K562 (cell line): Measurements from ENCODE around the gene GAD1. TPM values are rescaled to one million over a fixed set of nuclear protein-coding genes. Genes with fewer than 3 reads are reported as not detected.

ENCODE experiments used
- ATAC-seq: fragments of 200-7000 bp; cut with Tn5 transposase; 3 replicates; pipeline ENCODE4 v1.9.1; 2020; ENCODE audit warnings: moderate library complexity
- BruUV-seq: library from RNA; stranded (reverse); fragments of 400-500 nt; replicated peaks from 2 replicates; lab custom pipeline; 2021; lab: Mats Ljungman, UMichigan
- CTCF ChIA-PET: fragments of 300-600 bp; formaldehyde crosslinking; extraction: SDS; loops from one replicate; lab custom pipeline; 2021; ENCODE audit warnings: low intra/inter-chr PET ratio; lab: Yijun Ruan, JAX
- POLR2A ChIA-PET: fragments of 300-600, 350-650 bp; sonication (Branson Sonifier 250); formaldehyde crosslinking; extraction: SDS; loops from one replicate; lab custom pipeline; 2021; ENCODE audit warnings: antibody characterized with exemption, inconsistent platforms; lab: Yijun Ruan, JAX
- DNase-seq, 4 experiments: peaks; one replicate each; pipeline versions ENCODE4 v3.0.0 to v3.0.0-alpha.2; 2011 to 2018; ENCODE audit warnings: low spot score in 3 of 4, mixed read lengths in 3 of 4; ENCODE audit errors: extremely low read depth in 1 of 4
- FAIRE-seq: peaks from 2 replicates; lab custom pipeline; 2011; peaks lifted over from hg19 to GRCh38; lab: Jason Lieb, UNC
- H2AFZ ChIP-seq: 2 replicates; pipeline ENCODE4 v1.6.0; 2011; ENCODE audit warnings: low read depth, low read length, control low read depth, inconsistent platforms
- H3K27ac ChIP-seq: fragments of 200-600 bp; 3 replicates; pipeline ENCODE4 v1.8.0; 2011; ENCODE audit warnings: low read depth, mild to moderate bottlenecking, control low read depth, inconsistent platforms, low read length, moderate library complexity, mixed read lengths; ENCODE audit errors: extremely low read depth
- H3K27me3 ChIP-seq, 2 experiments: fragments of 300-600 bp in 1 of 2; 2 replicates in 1 of 2; 3 replicates in 1 of 2; pipeline versions ENCODE4 v1.6.0 to v1.8.0; 2011; ENCODE audit warnings: inconsistent platforms in 2 of 2, low read length in 2 of 2, mild to moderate bottlenecking in 1 of 2, mixed read lengths in 1 of 2, moderate library complexity in 1 of 2; ENCODE audit not compliant: control insufficient read depth in 2 of 2, insufficient read depth in 2 of 2
- H3K36me3 ChIP-seq: fragments of 300-600 bp; 3 replicates; pipeline ENCODE4 v1.8.0; 2011; ENCODE audit warnings: mild to moderate bottlenecking, low read length, inconsistent platforms; ENCODE audit not compliant: control insufficient read depth, insufficient read depth
- H3K4me1 ChIP-seq, 2 experiments: fragments of 200-600 bp in 1 of 2; replicated peaks in 1 of 2; 2 replicates in 1 of 2; 3 replicates in 1 of 2; pipeline versions ENCODE4 v1.5.1 to v1.8.0; 2011; ENCODE audit warnings: inconsistent platforms in 2 of 2, low read length in 2 of 2, mild to moderate bottlenecking in 1 of 2, mixed read lengths in 1 of 2, moderate library complexity in 1 of 2; ENCODE audit not compliant: control insufficient read depth in 2 of 2, insufficient read depth in 2 of 2
- H3K4me2 ChIP-seq: 2 replicates; pipeline ENCODE4 v1.6.1; 2011; ENCODE audit warnings: low read length, control low read depth, inconsistent platforms, mixed read lengths; ENCODE audit not compliant: insufficient read depth
- H3K4me3 ChIP-seq: fragments of 200-600 bp; sonication (generic), shearing (Covaris generic); 2 replicates; pipeline ENCODE4 v1.5.1; 2016; ENCODE audit warnings: control low read depth, inconsistent platforms
- H3K79me2 ChIP-seq: fragments of 200-600 bp; 3 replicates; pipeline ENCODE4 v1.8.0; 2011; ENCODE audit warnings: low read length, inconsistent platforms; ENCODE audit not compliant: control insufficient read depth, insufficient read depth
- H3K9ac ChIP-seq, 2 experiments: 2 replicates each; pipeline versions ENCODE4 v1.6.0 to v1.6.1; 2011; ENCODE audit warnings: low read depth in 2 of 2, low read length in 2 of 2, control low read depth in 1 of 2, inconsistent platforms in 1 of 2, mild to moderate bottlenecking in 1 of 2, mixed read lengths in 1 of 2; ENCODE audit not compliant: insufficient read depth in 1 of 2
- H3K9me1 ChIP-seq: one replicate; pipeline ENCODE4 v1.6.0; 2011; ENCODE audit warnings: inconsistent platforms, mild to moderate bottlenecking, low read length, moderate library complexity; ENCODE audit not compliant: control insufficient read depth, insufficient read depth
- H3K9me3 ChIP-seq: replicated peaks from 2 replicates; pipeline ENCODE4 v1.5.1; 2011; ENCODE audit warnings: low read depth, low read length, inconsistent platforms; ENCODE audit not compliant: control insufficient read depth, insufficient read depth
- H4K20me1 ChIP-seq: replicated peaks from 2 replicates; pipeline ENCODE4 v1.6.1; 2011; ENCODE audit warnings: low read length, inconsistent platforms, mixed read lengths; ENCODE audit not compliant: control insufficient read depth, insufficient read depth
- CLOCK ChIP-seq: fragments of 250-450 bp; sonication (Bioruptor Pico); IDR thresholded peaks from 2 replicates; pipeline ENCODE4 v1.4.0; 2020; ENCODE audit warnings: mild to moderate bottlenecking, moderate library complexity, borderline replicate concordance
- CXXC5 ChIP-seq: fragments of 250-450 bp; sonication (Bioruptor Pico); IDR thresholded peaks from 2 replicates; pipeline ENCODE4 v1.8.0; 2022; ENCODE audit warnings: inconsistent platforms, mild to moderate bottlenecking, moderate library complexity
- E2F1 ChIP-seq: sonication (generic); formaldehyde crosslinking; IDR thresholded peaks from 2 replicates; pipeline ENCODE4 v1.8.1; 2023; ENCODE audit warnings: mild to moderate bottlenecking, missing genetic modification reagents, moderate library complexity
- ILK ChIP-seq: fragments of 450-650 bp; IDR thresholded peaks from 2 replicates; pipeline ENCODE4 v1.6.1; 2016; ENCODE audit warnings: missing genetic modification characterization, low read depth, mild to moderate bottlenecking, missing compliant biosample characterization, moderate library complexity, borderline replicate concordance
- KDM5B ChIP-seq: fragments of 200-600 bp; sonication (generic); IDR thresholded peaks from 2 replicates; pipeline ENCODE4 v1.6.1; 2012; ENCODE audit warnings: low read depth, mild to moderate bottlenecking, moderate library complexity, low read length, control low read depth, inconsistent platforms; ENCODE audit not compliant: insufficient replicate concordance
- MAFK ChIP-seq: IDR thresholded peaks from 2 replicates; pipeline ENCODE4 v1.6.1; 2011; ENCODE audit warnings: low read length, improper control_type of control experiment
- PATZ1 ChIP-seq: fragments of 250-450 bp; sonication (Bioruptor Pico); IDR thresholded peaks from 2 replicates; pipeline ENCODE4 v1.5.0; 2020; ENCODE audit warnings: mild to moderate bottlenecking, borderline replicate concordance
- PRPF4 ChIP-seq: fragments of 200-400 bp; formaldehyde crosslinking; IDR thresholded peaks from one replicate; pipeline ENCODE4 v1.6.1; 2017; ENCODE audit warnings: low read length, low read depth, mild to moderate bottlenecking; ENCODE audit not compliant: insufficient read depth, poor library complexity, severe bottlenecking
- RBM34 ChIP-seq: fragments of 200-400 bp; formaldehyde crosslinking; IDR thresholded peaks from 2 replicates; pipeline ENCODE4 v1.6.1; 2018; ENCODE audit warnings: low read length, borderline replicate concordance; ENCODE audit not compliant: insufficient read depth
- RBM39 ChIP-seq: fragments of 200-400 bp; formaldehyde crosslinking; optimal IDR thresholded peaks from 2 replicates; pipeline ENCODE3; 2018; ENCODE audit warnings: low read depth, low read length
- SMAD4 ChIP-seq: fragments of 250-450 bp; sonication (Bioruptor Pico); conservative IDR thresholded peaks from 2 replicates; pipeline ENCODE4 v1.8.0; 2021; ENCODE audit warnings: inconsistent platforms, mild to moderate bottlenecking, moderate library complexity
- SREBF1 ChIP-seq: fragments of 150-350 bp; IDR thresholded peaks from 2 replicates; pipeline ENCODE4 v1.6.1; 2014; ENCODE audit warnings: antibody characterized with exemption, low read depth, low read length, borderline replicate concordance
- TBP ChIP-seq: optimal IDR thresholded peaks from 2 replicates; pipeline ENCODE3; 2011; ENCODE audit warnings: low read depth, low read length, improper control_type of control experiment
- ZNF175 ChIP-seq: fragments of 200-800 bp; sonication (Bioruptor generic); IDR thresholded peaks from 2 replicates; pipeline ENCODE4 v1.6.1; 2016; ENCODE audit warnings: low read depth, mild to moderate bottlenecking, missing genetic modification characterization, missing compliant biosample characterization
- ZNF589 ChIP-seq: fragments of 200-800 bp; sonication (Bioruptor generic); IDR thresholded peaks from 2 replicates; pipeline ENCODE4 v1.6.1; 2016; ENCODE audit warnings: low read depth, missing genetic modification characterization, missing compliant biosample characterization
- WGBS: fragments of 100-300 bp; shearing (Covaris generic); methylation state at CpG from one replicate; pipeline ENCODE4 v1.1.6; 2016; ENCODE audit warnings: low coverage, mixed read lengths; ENCODE audit not compliant: insufficient coverage; ENCODE audit errors: missing lambda C conversion rate; 5-methylcytosine and 5-hydroxymethylcytosine counted together
- in situ Hi-C: fragments of 300-500 bp; cut with MboI; formaldehyde crosslinking; loops from 4 replicates; pipeline ENCODE4 v1.15.0; 2018; ENCODE audit warnings: inconsistent platforms, mixed read lengths
- intact Hi-C: fragments of 100-400 bp; cut with micrococcal nuclease; formaldehyde crosslinking; loops from 2 replicates; pipeline ENCODE4 v1.14.2; 2022
- polyA plus RNA-seq, 8 experiments: library from polyadenylated mRNA; depleted of rRNA in 4 of 8; stranded (reverse) in 5 of 8; unstranded in 3 of 8; fragments of >200 nt; fragmentation: Nextera tagmentation in 2 of 8; fragmentation: Illumina TruSeq in 1 of 8; extraction: Ambion mirVana in 2 of 8; extraction: Trizol in 1 of 8; gene quantifications; 2 replicates each; pipeline versions ENCODE4 v1.2.1 to v1.2.3, GENCODE V29; 2011 to 2014; ENCODE audit warnings: inconsistent platforms in 1 of 8, missing spikeins in 1 of 8
- total RNA-seq, 7 experiments: library from RNA; depleted of rRNA in 6 of 7; stranded (reverse); fragments of >200 nt in 6 of 7; fragmentation: Illumina TruSeq in 2 of 7; extraction: Trizol in 2 of 7; gene quantifications; 2 replicates each; pipeline versions ENCODE4 v1.2.1 to v1.2.3, GENCODE V29; 2011 to 2021; ENCODE audit warnings: low replicate concordance in 1 of 7

GAD1 gene
- total and polyA plus RNA-seq, 9 of the 15 experiments (the other 6 are each of a cell fraction or from before 2014, with no cell fraction given) = 2.7 to 29.1 (median 15.7) TPM

GRCh38 chr2:170778900-170779299, 37.8 kb upstream of the GAD1 start:
- ChIA-PET POLR2A (interaction anchor here (0.8 to 2.5 kb wide), 3 partner anchors 8 to 157 kb away, joined by 3 to 14 read pairs (median 8); partner anchors contain the start of gene ERICH2), CTCF (no interaction called here)
- H3K9ac ChIP-seq = no peak overlapping the region
- no peaks in the 10 kb centered on the region for H3K27me3 ChIP-seq
- H3K4me1 ChIP-seq = peaks cover 0 to 5% of the 10 kb centered on the region in 2 experiments; a peak in 2 of 5 replicates
- H3K9me1 ChIP-seq = no peaks in the 10 kb centered on the region
- no peak overlapping the region for H2AFZ ChIP-seq
- no peaks in the 10 kb centered on the region for H3K36me3 ChIP-seq
- H3K4me2 ChIP-seq = no peak overlapping the region
- intact Hi-C loops (no loop called here), in situ Hi-C loops (no loop called here)
- H3K79me2 ChIP-seq = no peaks in the 10 kb centered on the region
- peak; percentile 32; the same call in 2 of the 3 replicates for ATAC-seq
- FAIRE-seq = peak; percentile 52
- no peak for DNase-seq
- WGBS = 18% methylated on average over 2 of the region's 2 CpGs
- H4K20me1 ChIP-seq = no peaks in the 10 kb centered on the region
- H3K9me3 ChIP-seq = no peaks in the 10 kb centered on the region
- BruUV-seq = no TSS peak
- no peak overlapping the region for H3K4me3 ChIP-seq
- TF ChIP-seq SREBF1 = no peak
- TF ChIP-seq ILK (tag) = no peak
- no peak for TF ChIP-seq E2F1 (CRISPR knock-in tag)
- TF ChIP-seq PRPF4 = no peak
- no peak for TF ChIP-seq ZNF175 (CRISPR knock-in tag)
- no peak for TF ChIP-seq ZNF589
- TF ChIP-seq PATZ1 = no peak
- TF ChIP-seq RBM39 = no peak
- TF ChIP-seq TBP = no peak
- TF ChIP-seq KDM5B = no peak
- TF ChIP-seq SMAD4 (CRISPR knock-in tag) = no peak
- TF ChIP-seq MAFK = no peak
- no peak for TF ChIP-seq CLOCK (CRISPR knock-in tag)
- no peak for TF ChIP-seq RBM34
- no peak for TF ChIP-seq CXXC5 (CRISPR knock-in tag)
- TF ChIP-seq, all 486 proteins: peak for 0
- H3K27ac ChIP-seq = no peak overlapping the region
